GM19328 (cell line): Measurements from ENCODE around the gene SUGCT.
"Not testable (repeated sequence)": the region's sequence is repeated elsewhere in the genome, so short reads cannot be mapped to it uniquely, and the experiment has no call there.

Source experiments
- ATAC-seq: cut with Tn5 transposase; IDR thresholded peaks from one replicate; pipeline ENCODE4 v1.9.1; 2021; ENCODE audit warnings: mild to moderate bottlenecking, moderate library complexity; ENCODE audit not compliant: unreplicated experiment

Gene SUGCT

GRCh38 chr7:40647719-40648118 is 512.9 kb downstream of the SUGCT start:
- ATAC-seq, result no peak

- no peak for ATAC-seq
Observed at GRCh38 chr7:40649247-40649646, 514.4 kb downstream of the SUGCT start.

GRCh38 chr7:40650903-40651302 is 516.1 kb downstream of the SUGCT start:
- ATAC-seq, result not testable (repeated sequence)

GRCh38 chr7:40654171-40654570 is 519.4 kb downstream of the SUGCT start:
- no peak for ATAC-seq

GRCh38 chr7:40655426-40655825 is 520.6 kb downstream of the SUGCT start:
- ATAC-seq, result no peak

- no peak for ATAC-seq
Observed at GRCh38 chr7:40656349-40656748, 521.5 kb downstream of the SUGCT start.

GRCh38 chr7:40658729-40659128 is 523.9 kb downstream of the SUGCT start:
- ATAC-seq, result no peak

- ATAC-seq, result no peak
Observed at GRCh38 chr7:40659231-40659630, 524.4 kb downstream of the SUGCT start.

GRCh38 chr7:40673285-40673684 is 538.5 kb downstream of the SUGCT start:
- no peak for ATAC-seq

- ATAC-seq, result no peak
Observed at GRCh38 chr7:40674316-40674715, 539.5 kb downstream of the SUGCT start.

GRCh38 chr7:40675741-40676140 is 540.9 kb downstream of the SUGCT start:
- ATAC-seq, result no peak

- no peak for ATAC-seq
Observed at GRCh38 chr7:40676221-40676620, 541.4 kb downstream of the SUGCT start.

GRCh38 chr7:40680657-40681056 is 545.9 kb downstream of the SUGCT start:
- peak; percentile 82 for ATAC-seq

- ATAC-seq, result no peak
Observed at GRCh38 chr7:40682696-40683095, 547.9 kb downstream of the SUGCT start.

GRCh38 chr7:40694026-40694809 is 559.4 kb downstream of the SUGCT start:
- ATAC-seq, result no peak

- ATAC-seq, result no peak
Observed at GRCh38 chr7:40694991-40695390, 560.2 kb downstream of the SUGCT start.

GRCh38 chr7:40697653-40698052 is 562.8 kb downstream of the SUGCT start:
- ATAC-seq, result no peak

GRCh38 chr7:40698214-40698920 is 563.6 kb downstream of the SUGCT start:
- no peak for ATAC-seq

GRCh38 chr7:40698921-40699260 is 564.1 kb downstream of the SUGCT start:
- no peak for ATAC-seq

GRCh38 chr7:40700653-40701421 is 566.0 kb downstream of the SUGCT start:
- no peak for ATAC-seq

- no peak for ATAC-seq
Observed at GRCh38 chr7:40701836-40702551, 567.2 kb downstream of the SUGCT start.
